Measurements from ENCODE around the gene FAP. TPM values are rescaled to one million over a fixed set of nuclear protein-coding genes. Genes with fewer than 3 reads are reported as not detected.

The FAP gene
- total and polyA plus RNA-seq, 9 of the 15 experiments (the other 6 are each of a cell fraction or from before 2014, with no cell fraction given) = not detected

GRCh38 chr2:162220368-162220767, 22.9 kb downstream of the FAP start (continued):
- TF ChIP-seq ZNF407 (IDR thresholded peaks at IDR 0.05; ENCODE audit: low read depth) (no peak), CAMTA2 (CRISPR knock-in tag; conservative IDR thresholded peaks at IDR 0.05) (no peak)

GRCh38 chr2:162219426-162219825, 23.8 kb downstream of the FAP start:
- Histone ChIP-seq H2AFZ (ENCODE audit: low read depth, low read length) (no peak overlapping the region), H3K9me3 (replicated peaks; ENCODE audit: control insufficient read depth, insufficient read depth, low read depth, low read length) (no peaks in the 10 kb centered on the region; the same call in 1 of the 2 replicates), H3K9ac (ENCODE audit: insufficient read depth in 1 of 2, low read depth in 2 of 2, low read length in 2 of 2) (no peak overlapping the region), H3K27me3 (ENCODE audit: control insufficient read depth in 2 of 2, insufficient read depth in 2 of 2, low read length in 2 of 2) (no peaks in the 10 kb centered on the region), H3K4me1 (replicated peaks in 1 of 2; ENCODE audit: control insufficient read depth in 2 of 2, insufficient read depth in 2 of 2, low read length in 2 of 2) (no peaks in the 10 kb centered on the region), H4K20me1 (replicated peaks; ENCODE audit: control insufficient read depth, insufficient read depth, low read length) (no peaks in the 10 kb centered on the region), H3K4me2 (ENCODE audit: insufficient read depth, low read length) (no peak overlapping the region), H3K79me2 (ENCODE audit: control insufficient read depth, insufficient read depth, low read length) (no peaks in the 10 kb centered on the region), H3K27ac (ENCODE audit: extremely low read depth, low read depth, low read length) (no peak overlapping the region), H3K9me1 (ENCODE audit: control insufficient read depth, insufficient read depth, low read length) (no peaks in the 10 kb centered on the region), H3K36me3 (ENCODE audit: control insufficient read depth, insufficient read depth, low read length) (no peaks in the 10 kb centered on the region), H3K4me3 (no peak overlapping the region)
- no TSS peak for BruUV-seq (replicated peaks)
- ChIA-PET CTCF (ENCODE audit: low intra/inter-chr PET ratio) (no interaction called here), POLR2A (no interaction called here)
- TF ChIP-seq MYNN (IDR thresholded peaks at IDR 0.05) = no peak
- TF ChIP-seq MYNN (CRISPR knock-in tag; IDR thresholded peaks at IDR 0.05) = no peak
- TF ChIP-seq ZKSCAN1 (IDR thresholded peaks at IDR 0.05; ENCODE audit: low read depth, low read length) = no peak
- TF ChIP-seq NFE2L1 (tag; IDR thresholded peaks at IDR 0.05; ENCODE audit: borderline replicate concordance, low read depth) = no peak
- no peak for TF ChIP-seq FOXJ2 (tag; IDR thresholded peaks at IDR 0.05)
- no peak for TF ChIP-seq ELF2 (CRISPR knock-in tag; IDR thresholded peaks at IDR 0.05)
- ATAC-seq (no peak), FAIRE-seq (no peak), DNase-seq (ENCODE audit: extremely low read depth in 1 of 4, low spot score in 3 of 4) (no peak)
- in situ Hi-C loops (cut with MboI) = no loop called here
- WGBS (ENCODE audit: insufficient coverage, low coverage, missing lambda C conversion rate) = under 1% methylated on average over 4 of the region's 4 CpGs
- intact Hi-C loops (cut with micrococcal nuclease) = no loop called here

All from K562 (cell line).